Suprapubic skin (tissue), 4 donors: ENCODE measurements around the gene FKBP7.

Experiments used
- CTCF ChIP-seq, 2 donors: fragments of 200-600 bp in 1 of 2; fragments of 450-650 bp in 1 of 2; sonication (generic) in 1 of 2; IDR thresholded peaks; one replicate each; pipeline ENCODE4 v1.5.1; 2016 to 2019; ENCODE audit warnings: antibody characterized with exemption in 2 of 2, mild to moderate bottlenecking in 1 of 2, moderate library complexity in 1 of 2
- EP300 ChIP-seq: sonication (generic); formaldehyde crosslinking; IDR thresholded peaks from one replicate; pipeline ENCODE4 v1.6.1; 2017; ENCODE audit warnings: antibody characterized with exemption
- POLR2A ChIP-seq, 2 donors: fragments of 450-650 bp; IDR thresholded peaks; one replicate each; pipeline ENCODE4 v1.6.1; 2017; ENCODE audit warnings: antibody characterized with exemption in 2 of 2, mild to moderate bottlenecking in 2 of 2, moderate library complexity in 2 of 2
- POLR2AphosphoS5 ChIP-seq, 3 donors: sonication (generic); formaldehyde crosslinking; IDR thresholded peaks; one replicate each; pipeline ENCODE4 v1.6.1; 2017; ENCODE audit warnings: antibody characterized with exemption in 3 of 3

- TF ChIP-seq POLR2A (IDR thresholded peaks at IDR 0.05) (no peak), CTCF (IDR thresholded peaks at IDR 0.05) (no peak), POLR2AphosphoS5 (IDR thresholded peaks at IDR 0.05) (no peak), EP300 (no peak)
These were observed 53.1 kb downstream of the FKBP7 start for GRCh38 chr2:178425255-178425827.
